AG20443 (cell line): ENCODE data around the gene PAX5.
"Not testable (repeated sequence)": the region's sequence is repeated elsewhere in the genome, so short reads cannot be mapped to it uniquely, and the experiment has no call there.

Experiments used
- DNase-seq: peaks from one replicate; pipeline ENCODE4 v3.0.0; 2012; ENCODE audit warnings: low spot score, mixed read lengths

Gene PAX5

DNA sequence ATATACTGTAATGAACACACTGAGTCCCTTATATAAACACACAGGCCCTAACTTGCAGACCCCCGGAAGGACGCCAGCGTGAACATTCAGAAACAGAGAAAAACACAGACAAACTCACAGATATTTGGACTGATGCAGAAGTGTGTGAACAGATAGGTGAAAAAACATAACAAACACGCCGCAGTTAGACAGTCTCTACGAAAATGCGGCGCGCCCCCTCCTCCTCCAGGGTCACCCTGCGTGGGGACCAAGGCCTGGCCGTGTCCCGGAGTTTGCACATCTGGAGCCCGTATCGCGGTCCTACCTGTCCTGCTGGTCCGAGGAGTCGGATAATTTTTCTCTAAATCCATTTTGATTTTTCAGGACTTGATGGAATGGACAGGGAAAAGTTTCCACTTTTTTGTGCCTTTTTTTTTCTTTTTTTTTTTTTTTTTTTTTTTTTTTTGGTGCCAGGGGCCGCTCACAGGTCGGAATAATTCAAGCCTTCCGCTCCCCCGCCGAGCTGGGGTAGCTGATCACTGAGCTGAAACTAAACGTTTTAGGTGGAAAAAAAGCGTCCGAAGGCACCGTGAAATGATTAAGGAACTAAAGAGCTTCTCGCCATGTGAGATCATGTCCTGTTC lies at the start of gene PAX5:
TSS of gene PAX5 (minus strand) at position 587 of the 623 bp plus-strand sequence. CDS start at position 350, 237 bp downstream.
- no peak for DNase-seq

DNA sequence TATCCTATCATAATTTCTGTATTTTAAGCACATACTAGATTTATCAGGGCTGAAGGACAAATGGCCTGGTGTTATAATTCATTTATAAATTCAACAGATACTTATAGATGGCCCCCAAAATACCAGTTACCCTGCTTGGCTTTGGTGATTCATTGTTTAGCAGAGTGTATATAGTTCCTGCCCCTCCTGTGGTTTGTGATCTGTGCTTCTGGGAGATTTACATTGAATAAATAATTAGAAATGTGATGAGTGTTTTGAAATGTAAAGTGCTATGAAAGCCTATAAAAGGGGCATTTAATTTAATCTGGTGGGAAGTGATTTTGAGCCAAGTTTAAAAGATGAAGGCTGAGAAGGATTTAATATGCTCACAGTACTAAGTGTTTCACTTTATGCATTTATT lies 49.6 kb upstream of the PAX5 start:
- no peak for DNase-seq

DNA sequence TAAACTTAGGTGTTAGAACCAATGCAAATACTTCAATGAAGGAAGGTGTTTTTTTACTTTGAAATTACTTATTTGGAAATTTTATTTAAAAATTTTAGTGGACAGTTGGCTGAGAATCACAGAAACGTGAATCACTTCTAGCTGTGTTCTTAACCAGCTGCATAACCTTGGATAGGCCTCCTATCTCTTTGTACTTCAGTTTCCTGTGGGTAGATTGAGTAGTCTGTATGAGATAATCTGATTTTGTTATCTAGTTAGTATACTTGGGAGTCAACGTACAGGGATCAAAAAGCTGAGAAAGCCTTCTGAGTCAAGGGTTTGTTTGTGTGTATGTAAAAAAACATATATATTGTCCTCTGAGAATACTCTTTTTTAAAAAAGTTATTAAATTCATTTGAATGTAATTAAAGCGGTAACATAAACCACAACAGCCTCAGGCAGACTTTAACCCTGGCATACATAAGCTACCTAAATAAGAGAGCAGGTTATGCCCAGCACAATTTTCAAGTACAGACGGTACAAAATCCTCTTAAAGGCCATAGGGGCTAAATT lies 48.2 kb upstream of the PAX5 start:
- no peak for DNase-seq

DNA sequence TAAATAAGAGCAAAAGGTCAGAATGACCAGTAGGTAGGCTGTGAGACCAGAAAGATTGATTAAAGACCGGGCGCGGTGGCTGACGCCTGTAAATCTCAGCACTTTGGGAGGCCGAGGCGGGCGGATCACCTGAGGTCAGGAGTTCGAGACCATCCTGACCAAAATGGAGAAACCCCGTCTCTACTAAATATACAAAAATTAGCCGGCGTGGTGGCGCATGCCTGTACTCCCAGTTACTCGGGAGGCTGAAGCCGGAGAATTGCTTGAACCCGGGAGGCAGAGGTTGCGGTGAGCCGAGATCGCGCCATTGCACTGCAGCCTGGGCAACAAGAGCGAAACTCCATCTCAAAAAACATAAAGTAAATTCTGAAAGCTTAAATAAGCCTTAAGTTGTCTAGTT lies 47.4 kb upstream of the PAX5 start:
- not testable (repeated sequence) for DNase-seq

DNA sequence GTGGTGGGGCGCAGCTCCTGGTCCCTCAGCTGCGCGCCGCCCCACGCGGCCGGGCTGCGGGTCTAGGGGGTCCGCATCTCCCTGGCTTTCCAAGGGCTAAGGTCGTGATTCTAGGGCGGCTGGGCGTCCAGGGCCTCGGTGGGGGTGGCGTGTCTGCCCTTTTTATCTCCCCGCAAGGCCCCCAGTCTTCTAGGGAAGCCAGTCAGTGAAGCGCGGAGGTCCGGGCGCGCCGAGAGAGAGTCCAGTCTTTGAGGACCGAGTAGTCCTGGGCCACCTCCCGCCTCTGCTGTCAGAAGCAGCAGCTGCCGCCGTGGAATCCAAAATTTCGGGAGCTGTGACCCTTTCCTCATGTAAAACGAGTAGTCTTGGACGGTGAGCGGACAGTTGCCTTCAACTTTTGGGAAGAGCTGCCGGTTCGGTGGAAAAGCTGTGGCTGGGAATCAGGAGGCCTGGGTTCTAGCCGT lies 46.1 kb upstream of the PAX5 start:
- not testable (repeated sequence) for DNase-seq

DNA sequence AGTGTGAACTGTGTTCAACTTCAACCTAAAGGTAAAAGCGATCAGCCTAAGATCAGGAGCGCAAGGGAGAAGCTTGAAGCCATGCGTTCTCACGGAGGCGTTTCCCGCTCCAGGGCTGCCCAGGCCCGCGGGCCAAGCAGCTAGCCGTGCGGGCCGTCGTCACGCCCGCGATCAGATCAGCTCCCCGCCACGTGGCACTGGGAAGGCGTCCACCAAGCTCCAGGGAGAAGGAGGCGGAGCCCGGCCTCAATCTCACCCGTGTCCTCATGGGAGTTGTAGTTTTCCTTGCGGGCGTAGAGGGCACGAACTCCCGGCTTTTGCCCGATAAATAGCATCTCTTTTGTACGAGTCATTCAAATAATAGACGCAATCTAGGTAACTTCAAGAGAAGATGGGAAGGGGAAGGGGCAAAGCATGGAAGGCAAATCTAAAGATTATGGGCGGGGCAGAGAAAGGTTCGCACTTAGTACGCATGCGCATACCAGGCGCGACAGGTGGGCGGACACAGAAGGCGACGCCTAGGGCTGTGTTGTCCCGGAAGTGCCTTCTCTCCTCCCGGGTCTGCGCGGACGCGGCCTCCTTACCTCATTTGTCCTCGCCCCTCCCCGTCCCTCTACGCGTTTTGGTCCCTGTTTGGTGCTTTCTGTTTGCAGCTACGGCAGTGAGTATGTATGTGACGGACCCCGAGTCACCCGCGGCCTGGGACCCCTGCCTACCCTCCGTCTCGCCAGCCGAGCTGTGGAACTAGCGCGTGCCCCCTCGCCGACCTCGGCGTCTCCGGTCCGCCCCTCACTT lies 45.5 kb upstream of the PAX5 start:
- DNase-seq = peak; percentile 98

DNA sequence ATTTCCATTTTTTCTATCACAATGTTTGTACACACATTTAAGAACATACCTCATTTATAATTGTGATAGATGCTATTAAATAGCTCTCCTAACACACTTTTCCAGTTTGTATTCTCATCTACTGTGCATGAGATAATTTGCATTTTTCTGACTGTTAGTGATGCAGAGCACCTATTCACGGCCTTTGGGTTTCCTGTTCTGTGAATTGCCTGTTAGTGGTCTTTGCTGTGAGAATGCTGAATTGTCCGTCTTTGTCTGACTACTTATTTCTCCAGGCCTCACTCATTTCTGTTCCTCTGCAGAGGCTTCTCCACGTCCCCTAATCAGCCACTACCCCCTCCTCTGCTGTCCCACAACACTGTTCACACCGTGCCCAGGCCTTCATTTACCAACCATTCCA lies 40.7 kb upstream of the PAX5 start:
- not testable (repeated sequence) for DNase-seq

DNA sequence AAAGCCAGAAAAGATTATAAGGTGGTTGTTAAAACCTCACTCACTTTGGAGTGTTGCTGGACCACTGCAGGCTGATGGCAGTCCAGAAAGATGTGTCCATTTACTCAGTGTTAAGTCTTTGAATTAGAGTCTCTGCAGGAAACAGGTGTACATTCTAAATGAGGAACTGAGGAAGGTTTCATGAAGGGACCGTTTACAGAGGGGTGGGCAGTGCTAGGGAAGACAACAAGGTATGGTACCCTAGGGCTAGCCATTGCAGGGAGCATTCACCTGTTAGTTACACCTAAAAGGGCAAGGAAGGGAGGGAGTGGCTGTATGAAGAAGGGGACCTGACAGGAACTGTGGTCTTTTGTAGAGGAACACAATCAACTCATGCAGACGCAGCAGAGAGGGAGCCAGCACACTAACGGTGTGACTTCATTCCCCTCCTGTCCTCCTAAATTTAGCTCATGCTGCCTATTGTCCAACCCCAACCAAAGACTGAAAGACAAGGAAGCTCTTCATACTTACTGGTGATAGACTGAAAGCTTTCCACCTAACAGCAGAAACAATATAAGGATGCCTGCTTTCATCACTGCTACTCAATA lies 32.2 kb upstream of the PAX5 start:
- no peak for DNase-seq

DNA sequence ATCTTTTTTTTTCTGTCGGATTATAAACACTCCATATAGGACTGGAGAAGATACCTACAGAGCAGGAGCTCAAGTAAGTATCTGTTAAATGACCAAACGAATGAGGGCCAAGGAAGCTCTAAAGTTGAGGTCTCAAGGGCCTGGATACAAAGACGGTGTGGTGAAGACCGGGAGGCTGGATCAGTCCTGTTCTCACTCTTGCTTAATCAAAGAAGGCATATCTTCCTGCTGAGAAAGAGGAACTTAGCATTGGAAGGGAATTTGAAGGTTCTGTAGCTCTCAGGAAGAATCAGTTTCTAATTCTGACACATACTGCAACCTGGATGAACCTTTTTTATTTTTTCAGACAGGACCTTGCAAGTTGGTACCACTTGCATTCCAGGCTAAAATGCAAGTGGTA lies 28.3 kb upstream of the PAX5 start:
- no peak for DNase-seq

DNA sequence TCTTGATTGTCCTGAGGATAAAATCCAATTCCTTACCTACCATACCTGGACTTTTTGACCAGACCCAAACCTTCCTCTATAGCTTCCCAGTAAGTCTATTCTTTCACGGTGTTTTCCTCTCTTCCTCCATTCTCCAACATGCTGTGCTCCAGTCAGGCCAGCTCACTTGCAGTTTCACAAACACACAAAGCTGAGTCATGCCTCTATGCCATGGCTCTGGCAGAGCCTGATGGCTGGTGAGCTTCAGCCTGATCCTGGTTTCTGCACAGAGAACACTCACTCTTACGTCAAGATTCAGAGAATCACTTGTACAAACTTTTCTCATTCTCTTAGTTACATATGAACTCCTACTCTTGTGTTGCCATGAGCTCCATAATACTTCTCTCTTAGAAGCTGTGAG lies 27.7 kb upstream of the PAX5 start:
- no peak for DNase-seq

DNA sequence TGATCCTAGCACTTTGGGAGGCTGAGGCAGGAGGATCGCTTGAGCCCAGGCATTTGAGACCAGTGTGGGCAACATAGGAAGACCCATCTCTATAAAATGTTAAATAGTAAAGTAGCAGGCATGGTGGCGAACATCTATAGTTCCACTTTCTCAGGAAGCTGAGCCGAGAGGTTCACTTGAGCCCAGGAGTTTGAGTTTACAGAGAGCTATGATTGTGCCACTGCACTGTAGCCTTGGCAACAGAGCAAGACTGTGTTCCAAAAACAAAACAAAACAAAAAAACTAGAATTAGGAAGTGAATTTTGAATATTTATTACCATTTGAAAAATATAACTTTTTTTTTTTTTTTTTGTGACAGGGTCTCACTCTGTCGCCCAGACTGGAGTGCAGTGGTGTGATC lies 26.8 kb upstream of the PAX5 start:
- no peak for DNase-seq

DNA sequence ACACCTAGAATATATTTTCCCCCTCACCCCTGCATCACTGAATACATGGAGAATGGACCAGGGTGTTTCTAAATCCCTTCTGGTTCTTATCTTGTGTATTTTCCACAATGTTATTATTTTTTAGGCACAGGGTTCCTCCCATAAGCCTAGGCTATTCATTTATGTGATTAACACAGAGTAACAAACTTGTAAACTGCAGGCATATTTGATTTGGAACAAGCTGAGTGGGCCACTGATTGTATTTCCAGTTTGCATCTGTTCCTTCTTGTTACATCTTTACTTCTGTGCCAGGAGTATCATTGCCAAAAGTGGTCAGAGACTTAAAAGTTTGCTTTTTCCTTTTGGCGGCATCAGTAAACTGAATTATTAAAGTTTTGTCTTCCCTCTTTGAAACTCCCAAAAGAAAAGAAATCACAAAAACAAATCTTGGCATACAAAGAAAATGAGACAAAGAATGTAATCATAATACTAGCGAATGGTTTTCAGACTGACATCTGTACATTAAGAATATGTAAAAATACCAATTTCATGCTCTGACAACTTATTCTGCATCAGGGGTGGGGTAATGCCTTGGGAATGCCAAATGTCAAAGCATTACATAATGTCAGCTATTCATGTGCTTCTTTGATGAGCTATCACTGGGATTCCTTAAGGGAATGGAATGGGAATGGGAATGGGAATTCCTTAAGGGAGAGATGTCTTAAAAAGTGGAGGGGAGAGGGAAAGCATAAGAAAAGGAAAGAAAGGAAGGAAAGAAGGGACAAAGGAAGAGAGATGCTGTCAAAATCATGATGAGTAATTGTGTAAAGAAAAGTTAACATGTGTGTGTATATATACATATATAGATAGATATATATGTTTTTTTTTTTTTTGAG lies 22.2 kb upstream of the PAX5 start:
- no peak for DNase-seq

DNA sequence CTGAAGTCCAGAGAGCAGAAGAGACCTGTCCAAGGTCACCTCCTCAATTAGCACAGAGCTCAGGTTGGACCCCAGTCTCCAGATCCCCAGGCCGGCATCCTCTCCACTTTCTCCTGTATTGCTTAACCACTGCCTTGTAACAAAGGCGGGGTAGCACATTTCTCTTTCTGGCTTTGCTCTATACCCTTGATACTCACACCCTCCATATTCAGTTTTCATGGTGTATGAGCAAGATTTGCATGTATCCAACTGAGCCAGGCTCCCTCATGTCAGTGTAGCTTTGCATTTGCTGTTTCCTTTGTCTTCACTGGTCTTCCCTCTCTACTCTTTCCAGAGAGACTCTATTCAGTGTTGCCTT lies 20.3 kb upstream of the PAX5 start:
- DNase-seq = not testable (repeated sequence)

DNA sequence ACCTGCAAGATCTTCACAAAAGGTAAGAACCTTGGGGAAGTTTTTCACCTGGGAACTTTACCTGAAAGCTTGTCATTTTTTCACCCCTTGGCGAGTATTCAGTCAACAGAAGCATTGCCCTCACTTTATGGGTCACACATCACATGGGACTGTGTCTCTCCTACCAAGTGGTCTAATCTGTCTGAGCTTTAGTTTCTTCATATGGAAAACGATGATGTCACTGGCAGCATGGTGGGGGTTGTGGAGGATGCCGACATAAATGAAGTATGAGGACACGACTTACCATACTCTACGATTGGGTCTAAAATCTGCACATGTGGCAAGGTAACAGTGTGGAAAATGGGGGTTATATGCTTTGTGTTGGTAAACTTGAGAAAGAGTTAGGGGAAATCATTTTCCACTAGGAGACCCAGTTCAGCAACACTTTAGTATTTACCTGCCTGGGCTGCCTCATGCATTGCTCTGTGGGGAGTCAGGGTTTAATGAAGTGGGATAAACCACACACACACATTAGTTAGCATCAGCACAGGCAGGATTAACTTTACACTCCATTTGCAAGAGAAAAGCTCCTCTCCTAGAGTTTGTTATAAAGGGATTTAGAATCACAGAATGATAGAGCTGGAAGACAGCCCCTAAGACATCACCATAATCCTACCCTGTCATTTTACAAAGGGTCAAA lies 19.8 kb upstream of the PAX5 start:
- no peak for DNase-seq

DNA sequence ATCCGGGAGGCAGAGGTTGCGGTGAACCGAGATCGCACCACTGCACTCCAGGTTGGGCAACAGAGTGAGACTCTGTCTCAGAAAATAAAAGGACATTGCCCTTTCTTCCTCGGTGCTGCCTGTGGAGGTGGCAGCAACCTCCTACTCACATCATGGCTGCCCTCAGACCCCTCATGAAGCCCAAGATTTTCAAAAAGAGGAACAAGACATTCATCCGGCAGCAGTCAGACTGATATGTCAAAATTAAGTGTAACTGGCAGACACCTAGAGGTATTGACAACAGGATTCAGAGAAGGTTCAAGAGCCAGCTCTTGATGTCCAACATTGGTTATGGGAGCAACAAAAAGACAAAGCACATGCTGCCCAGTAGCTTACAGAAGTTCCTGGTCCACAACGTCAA lies 12.6 kb upstream of the PAX5 start:
- DNase-seq = no peak

DNA sequence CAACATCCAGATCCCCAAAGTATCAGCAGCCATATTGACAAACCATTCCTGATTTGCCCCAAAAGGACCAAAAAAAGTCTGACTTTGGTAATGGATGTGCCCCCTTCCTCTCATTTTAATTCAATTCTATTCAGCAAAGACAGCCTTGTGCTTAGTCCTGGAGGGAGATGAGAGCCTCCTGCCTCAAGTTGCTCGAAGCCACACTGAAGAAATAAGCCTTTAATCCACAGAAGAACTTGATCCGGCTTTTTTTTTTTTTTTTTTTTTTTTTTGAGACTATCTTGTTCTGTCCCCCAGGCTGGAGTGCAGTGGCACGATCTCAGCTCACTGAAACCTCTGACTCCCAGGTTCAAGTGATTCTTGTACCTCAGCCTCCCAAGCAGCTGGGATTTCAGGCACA lies 8.4 kb upstream of the PAX5 start:
- no peak for DNase-seq

DNA sequence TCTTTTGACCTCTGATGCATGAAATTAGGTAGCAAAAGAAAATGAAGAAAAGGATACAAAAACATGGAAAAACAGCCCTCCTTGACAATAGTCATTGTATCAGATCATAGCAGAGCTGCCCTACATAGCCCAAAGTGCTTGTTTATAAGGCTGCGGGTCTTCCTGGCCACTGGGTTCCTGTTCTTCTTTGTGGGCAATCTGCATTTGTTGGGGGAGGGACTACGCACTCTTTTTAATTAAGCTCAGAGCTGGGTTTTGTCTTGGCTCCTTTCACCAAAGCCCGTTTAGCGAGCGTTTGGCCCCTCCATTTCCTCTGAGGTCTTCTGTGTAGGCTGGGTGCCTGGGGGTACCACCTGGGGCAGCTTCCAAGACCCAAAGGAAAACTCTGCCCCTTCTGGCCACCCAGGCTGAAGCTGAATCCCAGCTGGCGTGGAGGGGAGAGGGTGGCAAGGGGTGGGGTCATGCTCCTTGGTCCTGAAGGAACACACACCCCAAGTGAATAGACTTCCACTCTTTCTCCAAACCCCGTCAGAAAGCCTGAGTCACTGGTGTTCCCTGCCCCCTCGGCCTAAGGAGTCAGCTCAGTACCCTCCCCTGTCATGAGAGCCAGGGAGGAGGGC lies 6.5 kb upstream of the PAX5 start:
- no peak for DNase-seq

DNA sequence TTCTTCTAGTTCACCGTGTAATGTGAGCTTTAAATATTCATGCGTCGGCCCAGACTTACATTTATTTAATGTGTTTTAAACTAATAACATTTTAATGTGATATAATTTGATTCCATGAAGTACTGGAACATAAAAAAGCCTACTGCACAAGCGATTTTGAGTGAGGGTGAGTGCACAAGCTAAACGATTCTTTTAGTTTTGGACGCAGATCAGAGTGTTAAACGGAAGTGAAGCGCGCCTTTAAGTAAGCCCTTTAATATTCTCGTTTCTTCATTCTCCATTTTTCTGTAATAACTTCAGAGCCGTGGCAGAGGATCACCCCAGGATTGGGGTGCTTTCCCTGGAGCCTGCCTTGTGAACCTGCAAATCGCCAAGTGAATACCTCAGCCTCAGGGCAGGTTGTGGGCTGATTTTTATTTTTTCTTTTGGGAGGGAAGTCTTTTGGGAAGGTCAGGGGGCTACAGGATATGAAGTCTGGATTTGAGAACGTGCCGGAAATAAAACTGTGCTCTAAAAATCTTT lies 4.9 kb upstream of the PAX5 start:
- DNase-seq = no peak

DNA sequence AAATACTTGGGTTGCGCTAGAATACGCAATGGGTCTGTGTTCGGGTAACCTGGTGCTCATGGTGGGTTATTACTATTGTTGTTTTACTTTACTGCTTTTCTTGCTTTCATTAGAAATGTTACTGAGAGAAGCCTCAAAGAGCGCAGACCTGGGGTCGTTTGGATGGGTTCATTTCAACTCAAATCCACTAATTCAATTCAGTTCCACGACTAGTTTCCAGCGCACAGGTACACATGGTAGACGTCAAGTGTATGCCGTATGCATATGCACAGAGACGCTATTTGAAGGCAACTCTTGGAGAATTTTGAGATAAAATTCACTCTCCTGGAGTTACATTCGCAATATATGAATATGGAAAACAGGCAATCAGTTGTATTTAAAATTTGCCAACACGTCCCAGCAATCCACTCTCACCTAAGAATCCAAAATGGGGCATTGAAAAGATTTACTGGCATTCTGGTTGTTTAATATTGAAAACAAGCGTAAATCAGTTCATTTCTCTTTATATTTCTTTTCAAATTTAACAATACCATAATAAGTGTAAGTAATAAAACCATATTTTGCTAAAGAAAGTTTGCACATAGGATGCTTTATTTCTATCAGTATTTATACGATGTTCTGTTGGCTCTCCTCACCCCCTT lies 4.4 kb upstream of the PAX5 start:
- DNase-seq = no peak
